Measurements from ENCODE around the gene CSPG4. TPM values are rescaled to one million over a fixed set of nuclear protein-coding genes. Genes with fewer than 3 reads are reported as not detected.

The CSPG4 gene
- total RNA-seq, 2 donors from 2014 or later = 2.1 to 12.7 TPM

GRCh38 chr15:75663931-75664421 lies 48.7 kb downstream of the CSPG4 start:
- no peak overlapping the region for H3K4me3 ChIP-seq
- H3K9me3 ChIP-seq = no peaks in the 10 kb centered on the region
- H3K36me3 ChIP-seq = no peaks in the 10 kb centered on the region
- TF ChIP-seq CTCF (IDR thresholded peaks at IDR 0.05) = no peak
- H3K4me1 ChIP-seq = peaks cover 23% of the 10 kb centered on the region
- peak overlapping the region; percentile 75 for H3K27ac ChIP-seq
- H3K9ac ChIP-seq (ENCODE audit: low read depth in 2 of 2, low read length in 2 of 2) = peak overlapping the region; percentile 28 to 58
- H3K27me3 ChIP-seq = no peaks in the 10 kb centered on the region
- peak; percentile 78 for DNase-seq
- intact Hi-C loops (cut with DNase I) = no loop called here

- H3K27ac ChIP-seq = no peak overlapping the region
Measured at GRCh38 chr15:75662823-75663519, 49.7 kb downstream of the CSPG4 start.

GRCh38 chr15:75661756-75662140 lies 50.9 kb downstream of the CSPG4 start:
- H3K27me3 ChIP-seq = no peaks in the 10 kb centered on the region
- H3K9ac ChIP-seq (ENCODE audit: low read depth in 2 of 2, low read length in 2 of 2) = peak overlapping the region; percentile 13 to 29
- H3K4me1 ChIP-seq = peaks cover 16% of the 10 kb centered on the region
- H3K9me3 ChIP-seq = no peaks in the 10 kb centered on the region
- TF ChIP-seq CTCF (IDR thresholded peaks at IDR 0.05) = no peak
- no peaks in the 10 kb centered on the region for H3K36me3 ChIP-seq
- H3K27ac ChIP-seq = peak overlapping the region; percentile 59
- intact Hi-C loops (cut with DNase I) = no loop called here
- H3K4me3 ChIP-seq = no peak overlapping the region
- no peak for DNase-seq

More at GRCh38 chr15:75662823-75663519, 49.7 kb downstream of the CSPG4 start:
- Histone ChIP-seq H3K27me3 (no peaks in the 10 kb centered on the region), H3K9me3 (no peaks in the 10 kb centered on the region), H3K9ac (ENCODE audit: low read depth in 2 of 2, low read length in 2 of 2) (no peak overlapping the region), H3K4me3 (no peak overlapping the region), H3K36me3 (no peaks in the 10 kb centered on the region), H3K4me1 (peaks cover 23% of the 10 kb centered on the region)
- no peak for DNase-seq
- intact Hi-C loops (cut with DNase I) = no loop called here
- TF ChIP-seq CTCF (IDR thresholded peaks at IDR 0.05) = no peak

GRCh38 chr15:75661100-75661755 lies 51.4 kb downstream of the CSPG4 start:
- DNase-seq = peak; percentile 78
- Histone ChIP-seq H3K27me3 (no peaks in the 10 kb centered on the region), H3K27ac (peak overlapping the region; percentile 59), H3K9ac (ENCODE audit: low read depth in 2 of 2, low read length in 2 of 2) (peak overlapping the region; percentile 13 to 57), H3K4me3 (no peak overlapping the region), H3K4me1 (peaks cover 12% of the 10 kb centered on the region), H3K9me3 (no peaks in the 10 kb centered on the region), H3K36me3 (no peaks in the 10 kb centered on the region)
- TF ChIP-seq CTCF (IDR thresholded peaks at IDR 0.05) = no peak
- intact Hi-C loops (cut with DNase I) = no loop called here

- TF ChIP-seq CTCF (IDR thresholded peaks at IDR 0.05) = no peak
- no peaks in the 10 kb centered on the region for H3K9me3 ChIP-seq
- intact Hi-C loops (cut with DNase I) = no loop called here
- H3K4me1 ChIP-seq = peaks cover 12% of the 10 kb centered on the region
- H3K27me3 ChIP-seq = no peaks in the 10 kb centered on the region
- DNase-seq = no peak
- peak overlapping the region in 1 of 2 donors; percentile 57 for H3K9ac ChIP-seq (ENCODE audit: low read depth in 2 of 2, low read length in 2 of 2)
- no peak overlapping the region for H3K27ac ChIP-seq
- no peaks in the 10 kb centered on the region for H3K36me3 ChIP-seq
- H3K4me3 ChIP-seq = no peak overlapping the region
Measured at GRCh38 chr15:75659928-75660645, 52.6 kb downstream of the CSPG4 start.
